ENCODE results near the gene ADCK1.
"Not testable (repeated sequence)": the region's sequence is repeated elsewhere in the genome, so short reads cannot be mapped to it uniquely, and the experiment has no call there.

Gene ADCK1

GRCh38 chr14:77906446-77906845, 106.5 kb downstream of the ADCK1 start:
- no peak for DNase-seq

DNA sequence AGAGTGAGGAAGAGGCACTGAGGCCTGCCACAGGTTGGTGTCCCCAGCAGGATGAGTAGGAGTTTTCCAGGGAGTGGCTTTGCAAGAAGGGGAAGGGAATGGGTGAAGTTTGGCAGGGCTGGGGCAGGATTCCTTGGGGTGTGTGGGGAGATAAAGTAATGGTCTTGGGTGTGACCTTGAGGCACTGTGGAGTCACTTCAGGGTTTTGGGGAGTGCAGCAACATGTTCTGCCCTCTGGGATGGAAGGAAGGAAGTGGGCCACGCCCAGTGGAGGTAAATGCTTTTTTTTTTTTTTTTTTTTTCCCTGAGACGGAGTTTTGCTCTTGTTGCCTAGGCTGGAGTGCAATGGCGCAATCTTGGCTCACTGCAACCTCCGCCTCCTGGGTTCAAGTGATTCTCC, 108.9 kb downstream of the ADCK1 start:
- DNase-seq, result no peak

DNA sequence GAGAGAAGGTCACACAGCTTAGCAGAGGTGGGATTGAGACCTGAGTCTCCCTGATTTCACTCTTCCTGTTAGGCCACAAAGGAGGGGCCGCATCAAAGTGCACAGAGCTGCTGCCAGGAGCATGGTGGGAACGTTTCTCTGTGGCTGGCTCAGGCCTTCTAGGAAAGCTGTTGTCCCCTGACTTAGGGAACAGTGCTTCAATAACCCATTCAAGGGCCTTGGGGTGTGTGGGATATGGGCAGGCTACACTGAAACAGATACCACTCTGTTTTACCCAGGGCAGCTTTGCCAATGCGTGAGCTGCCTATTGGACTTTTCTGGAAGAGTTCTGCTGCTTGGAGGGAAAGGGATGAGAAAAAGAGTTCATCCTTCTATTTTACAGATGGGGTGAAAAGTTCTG, 110.0 kb downstream of the ADCK1 start:
- DNase-seq, result no peak

GRCh38 chr14:77910506-77910905, 110.6 kb downstream of the ADCK1 start:
- DNase-seq, result no peak

DNA sequence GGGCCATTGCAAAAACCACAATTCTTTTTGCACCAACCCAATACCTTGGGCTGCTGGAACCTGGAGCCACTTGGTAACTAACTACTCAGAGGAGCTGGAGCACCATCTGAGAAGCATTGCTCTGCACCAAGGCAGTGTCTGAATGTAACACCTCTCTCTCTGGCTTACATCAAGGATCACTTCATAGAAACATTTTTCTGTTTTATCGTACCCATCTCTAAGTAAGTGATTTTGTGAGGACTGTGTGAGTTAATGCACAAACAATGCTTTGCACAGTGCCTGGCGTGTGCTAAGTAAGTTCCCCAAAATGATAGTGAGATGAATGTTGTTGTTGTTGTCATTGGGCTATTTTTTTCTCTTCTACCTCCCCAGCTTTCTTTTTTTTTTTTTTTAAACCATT, 111.4 kb downstream of the ADCK1 start:
- no peak for DNase-seq

- no peak for DNase-seq
Measured at GRCh38 chr14:77912754-77913556, 113.0 kb downstream of the ADCK1 start.

GRCh38 chr14:77914073-77914721, 114.3 kb downstream of the ADCK1 start:
- no peak for DNase-seq

DNA sequence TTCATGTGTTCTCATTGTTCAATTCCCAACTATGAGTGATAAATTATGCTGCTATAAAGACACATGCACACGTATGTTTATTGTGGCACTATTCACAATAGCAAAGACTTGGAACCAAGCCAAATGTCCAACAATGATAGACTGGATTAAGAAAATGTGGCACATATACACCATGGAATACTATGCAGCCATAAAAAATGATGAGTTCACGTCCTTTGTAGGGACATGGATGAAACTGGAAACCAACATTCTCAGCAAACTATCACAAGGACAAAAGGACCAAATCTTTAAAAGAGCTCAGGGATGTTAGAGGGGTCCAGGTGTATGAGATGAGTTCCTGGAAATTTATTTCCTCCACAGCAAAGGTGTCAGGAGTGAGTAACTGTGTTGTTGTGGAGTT, 115.5 kb downstream of the ADCK1 start:
- DNase-seq, result not testable (repeated sequence)

DNA sequence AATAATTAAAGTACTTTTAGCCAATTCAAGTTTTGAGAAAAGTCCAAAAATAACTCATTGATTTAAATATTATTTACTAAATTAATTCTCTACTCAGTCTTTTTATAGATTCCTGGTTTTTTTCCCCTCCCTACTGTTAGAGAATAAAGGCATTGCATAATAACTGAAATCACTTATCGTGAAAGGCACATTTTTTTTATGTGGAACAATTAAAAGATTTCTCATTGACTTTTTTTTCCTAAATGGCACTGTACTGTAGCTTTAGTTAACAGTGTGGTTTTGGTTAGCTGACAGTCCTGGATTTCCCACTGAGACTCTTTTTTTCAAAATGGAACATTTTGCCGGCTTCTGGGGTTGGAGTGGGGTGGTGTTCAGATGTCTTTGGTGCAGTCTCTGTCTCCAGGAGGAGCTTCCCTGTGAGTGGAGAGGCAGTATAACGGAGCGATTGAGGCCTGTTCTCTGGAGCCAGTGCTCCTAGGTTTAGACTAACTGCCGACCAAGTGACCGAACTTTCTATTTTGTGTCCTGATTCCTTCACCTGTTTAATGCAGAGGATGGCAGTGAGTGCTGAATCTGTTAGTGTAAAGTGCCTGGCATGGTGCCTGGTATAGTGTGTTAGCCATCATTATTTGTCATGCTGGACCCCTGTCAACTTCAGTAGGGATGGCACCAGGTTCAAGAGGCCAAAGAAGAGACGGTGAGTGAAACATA, 117.7 kb downstream of the ADCK1 start:
- DNase-seq, result no peak

- DNase-seq, result no peak
Measured at GRCh38 chr14:77918448-77918847, 118.5 kb downstream of the ADCK1 start.

DNA sequence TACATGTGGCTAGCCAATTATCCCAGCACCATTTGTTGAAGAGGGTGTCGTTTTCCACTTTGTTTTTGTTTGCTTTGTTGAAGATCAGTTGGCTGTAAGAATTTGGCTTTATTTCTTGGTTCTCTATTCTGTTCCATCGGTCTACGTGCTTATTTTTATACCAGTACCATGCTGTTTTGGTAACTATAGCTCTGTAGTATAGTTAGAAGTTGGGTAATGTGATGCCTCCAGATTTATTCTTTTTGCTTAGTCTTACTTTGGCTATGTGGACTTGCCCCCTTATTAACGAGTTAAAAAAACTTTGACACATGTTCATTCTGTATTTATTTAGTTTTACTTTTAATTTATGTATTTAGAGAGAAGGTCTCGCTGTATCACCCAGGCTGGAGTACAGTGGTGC, 120.4 kb downstream of the ADCK1 start:
- DNase-seq, result no peak

GRCh38 chr14:77921818-77922217, 121.9 kb downstream of the ADCK1 start:
- no peak for DNase-seq

DNA sequence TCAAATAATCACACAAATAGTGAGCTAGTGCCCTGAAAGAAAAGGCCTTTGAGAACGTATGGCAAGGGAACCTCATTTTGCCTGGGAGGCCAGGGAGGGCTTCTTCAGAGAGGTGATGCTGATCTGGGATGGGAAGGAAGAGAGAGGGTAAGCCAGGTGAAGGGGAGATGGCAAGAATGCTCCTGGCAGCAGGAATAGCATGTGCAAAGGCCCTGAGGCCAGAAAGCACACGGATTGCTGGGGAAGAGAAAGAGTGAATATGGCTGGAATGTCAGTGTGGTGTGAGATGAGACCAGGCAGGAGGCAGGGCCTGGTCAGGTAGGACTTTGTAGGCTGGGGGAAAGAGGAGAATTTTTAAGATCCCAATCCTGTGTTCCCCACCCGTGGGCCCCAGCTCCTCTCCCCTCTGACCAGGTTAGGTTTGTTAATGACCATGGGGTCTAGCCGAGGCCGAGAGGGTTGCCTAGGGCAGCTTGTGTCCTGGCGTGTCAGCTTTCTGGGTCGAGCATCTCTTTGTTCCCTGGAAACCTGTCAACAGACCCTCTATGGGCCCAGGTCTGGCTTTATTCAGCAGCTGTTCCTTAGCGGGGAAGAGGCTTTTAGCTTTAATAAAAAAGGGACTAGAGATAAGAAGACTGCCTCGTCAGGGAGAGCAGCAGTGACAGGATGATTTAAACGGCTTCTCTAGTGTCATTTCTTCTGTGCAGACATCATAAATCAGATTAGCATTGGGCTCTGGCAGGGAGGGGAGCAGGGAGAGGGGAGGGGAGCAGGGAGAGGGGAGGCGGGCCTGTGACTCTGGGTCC, 123.4 kb downstream of the ADCK1 start:
- DNase-seq, result no peak

- no peak for DNase-seq
Measured at GRCh38 chr14:77924141-77924948, 124.4 kb downstream of the ADCK1 start.

GRCh38 chr14:77926942-77927341, 127.0 kb downstream of the ADCK1 start:
- no peak for DNase-seq

- DNase-seq, result no peak
Measured at GRCh38 chr14:77931441-77931840, 131.5 kb downstream of the ADCK1 start.

- DNase-seq, result no peak
Measured at GRCh38 chr14:77936138-77936639, 136.3 kb downstream of the ADCK1 start.

GRCh38 chr14:77947372-77947771, 147.5 kb downstream of the ADCK1 start:
- DNase-seq, result no peak

DNA sequence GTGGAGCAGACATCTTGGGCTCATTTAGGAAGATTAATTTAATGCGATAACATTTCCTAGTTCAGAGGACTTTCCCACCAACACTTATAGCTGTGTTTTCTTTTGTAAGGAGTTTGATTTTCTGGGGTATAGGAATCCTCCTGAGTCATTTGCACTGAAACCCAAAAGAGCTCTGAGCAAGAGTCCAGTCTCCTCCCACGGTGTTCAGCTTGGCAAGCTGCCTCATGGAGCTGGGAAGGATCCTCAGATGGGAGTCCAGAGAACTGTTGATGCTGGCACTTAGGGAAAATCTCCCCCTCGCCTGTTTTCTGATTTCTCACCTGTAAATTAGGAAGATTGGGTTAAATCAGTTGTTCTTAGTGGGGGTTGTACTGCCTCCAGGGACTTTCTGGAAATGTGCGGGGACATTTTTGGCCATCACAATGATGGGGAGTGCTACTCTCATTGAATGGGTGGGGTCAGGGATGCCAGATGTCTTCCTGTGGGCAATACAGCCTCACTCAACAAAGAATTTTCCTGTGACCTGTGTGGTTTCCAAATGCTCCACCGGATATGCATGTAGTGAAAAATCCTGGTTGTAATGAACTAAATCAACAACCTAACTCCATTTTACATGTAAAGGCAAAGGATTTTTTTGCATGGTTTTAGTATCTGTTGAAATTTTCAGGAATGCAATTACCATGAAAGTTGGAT, 150.6 kb downstream of the ADCK1 start:
- DNase-seq, result no peak

GRCh38 chr14:77955816-77956484, 156.0 kb downstream of the ADCK1 start:
- no peak for DNase-seq

- DNase-seq, result not testable (repeated sequence)
Measured at GRCh38 chr14:77959686-77960085, 159.8 kb downstream of the ADCK1 start.

Data from cerebellar nuclear complex (tissue), 1 donor.